Suprapubic skin (tissue), 3 donors: ENCODE data around the gene TCAP.

Experiments
- CTCF ChIP-seq, 2 donors: fragments of 200-600 bp in 1 of 2; fragments of 450-650 bp in 1 of 2; sonication (generic) in 1 of 2; IDR thresholded peaks; one replicate each; pipeline ENCODE4 v1.5.1; 2016 to 2019; ENCODE audit warnings: antibody characterized with exemption in 2 of 2, mild to moderate bottlenecking in 1 of 2, moderate library complexity in 1 of 2
- EP300 ChIP-seq: sonication (generic); formaldehyde crosslinking; IDR thresholded peaks from one replicate; pipeline ENCODE4 v1.6.1; 2017; ENCODE audit warnings: antibody characterized with exemption
- POLR2A ChIP-seq, 2 donors: fragments of 450-650 bp; IDR thresholded peaks; one replicate each; pipeline ENCODE4 v1.6.1; 2017; ENCODE audit warnings: antibody characterized with exemption in 2 of 2, mild to moderate bottlenecking in 2 of 2, moderate library complexity in 2 of 2

GRCh38 chr17:39663340-39663687 lies 1.8 kb upstream of the TCAP start:
- no peak for TF ChIP-seq EP300
- no peak for TF ChIP-seq CTCF (IDR thresholded peaks at IDR 0.05)
- TF ChIP-seq POLR2A (IDR thresholded peaks at IDR 0.05) = no peak
